Right renal cortex interstitium (tissue), 3 donors: Measurements from ENCODE around the gene SGCA. TPM values are rescaled to one million over a fixed set of nuclear protein-coding genes. Genes with fewer than 3 reads are reported as not detected.

Experiments
- DNase-seq, 3 donors: peaks; one replicate each; pipeline ENCODE4 v3.0.0-alpha.2; 2013; ENCODE audit warnings: low read depth in 3 of 3, low spot score in 2 of 3
- polyA plus RNA-seq, 3 donors: library from polyadenylated mRNA; unstranded; fragments of 120-200 nt; gene quantifications; one replicate each; pipeline ENCODE4 v1.2.1, GENCODE V29; 2013; ENCODE audit not compliant: insufficient read length in 3 of 3

The SGCA gene
- polyA plus RNA-seq, 3 donors, result 0.62 to 0.85 (median 0.83) TPM

GRCh38 chr17:50205963-50206505, 40.2 kb downstream of the SGCA start:
- DNase-seq, result no peak

DNA sequence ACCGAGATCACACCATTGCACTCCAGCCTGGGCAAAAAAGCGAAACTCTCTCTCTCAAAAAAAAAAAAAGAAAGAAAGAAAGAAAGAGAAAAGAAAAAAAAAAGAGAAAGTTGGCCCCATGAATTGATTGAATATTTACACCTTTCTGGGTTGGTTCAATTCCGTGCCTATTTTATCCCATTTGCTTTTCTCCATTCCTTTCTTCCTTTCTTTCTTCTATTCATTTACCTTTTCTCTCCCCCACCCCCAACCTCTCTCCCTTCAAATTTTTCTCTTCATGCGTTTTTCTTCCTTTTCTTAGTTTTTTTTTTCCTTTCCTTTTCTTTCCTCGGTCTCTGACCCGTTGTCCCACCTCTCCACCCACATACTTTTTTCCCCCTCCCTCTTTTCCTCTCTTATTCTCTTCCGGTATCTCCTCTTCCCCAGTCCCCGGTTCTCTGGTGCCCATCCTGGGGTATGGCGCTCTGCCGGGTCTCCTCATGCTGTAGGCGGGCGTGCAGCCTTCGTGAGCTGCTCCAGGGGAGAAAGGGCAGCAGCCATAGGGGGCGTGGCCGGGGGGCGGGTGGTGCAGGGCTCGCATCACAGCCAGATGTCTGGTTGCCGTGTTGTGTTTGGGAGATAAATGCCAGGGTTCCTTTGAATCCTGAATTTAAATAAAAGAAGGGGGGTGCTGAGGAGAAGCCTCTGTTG, 40.9 kb downstream of the SGCA start:
- no peak for DNase-seq

DNA sequence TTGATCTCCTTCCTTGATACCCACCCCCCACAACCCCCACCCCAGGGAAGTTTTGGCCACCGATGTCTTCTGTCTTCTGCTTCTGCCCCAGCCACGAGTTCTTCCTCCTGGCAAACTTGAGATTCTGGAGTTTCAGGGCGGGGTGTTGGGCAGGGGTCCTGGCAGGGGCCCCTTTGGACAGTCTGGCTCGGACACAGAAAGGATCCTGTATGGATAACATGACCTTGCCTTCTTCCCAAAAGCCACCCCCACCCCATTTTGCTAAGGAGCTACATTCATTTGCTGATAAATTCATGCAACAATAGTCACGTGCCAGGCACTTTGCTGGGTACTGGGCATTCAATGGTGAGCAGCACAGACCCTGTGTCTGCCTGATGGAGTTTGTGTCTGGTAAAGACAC, 41.5 kb downstream of the SGCA start:
- no peak for DNase-seq

GRCh38 chr17:50207792-50208567, 42.2 kb downstream of the SGCA start:
- DNase-seq, result no peak

GRCh38 chr17:50208611-50209061, 42.8 kb downstream of the SGCA start:
- DNase-seq, result no peak

- DNase-seq, result no peak
These were observed 43.3 kb downstream of the SGCA start for GRCh38 chr17:50209133-50209471.

- peak in 2 of 3 donors; percentile 82 to 83 for DNase-seq
These were observed 43.9 kb downstream of the SGCA start for GRCh38 chr17:50209472-50210239.

GRCh38 chr17:50210240-50211225, 44.7 kb downstream of the SGCA start:
- DNase-seq, result no peak

GRCh38 chr17:50211249-50212120, 45.7 kb downstream of the SGCA start:
- DNase-seq, result no peak

DNA sequence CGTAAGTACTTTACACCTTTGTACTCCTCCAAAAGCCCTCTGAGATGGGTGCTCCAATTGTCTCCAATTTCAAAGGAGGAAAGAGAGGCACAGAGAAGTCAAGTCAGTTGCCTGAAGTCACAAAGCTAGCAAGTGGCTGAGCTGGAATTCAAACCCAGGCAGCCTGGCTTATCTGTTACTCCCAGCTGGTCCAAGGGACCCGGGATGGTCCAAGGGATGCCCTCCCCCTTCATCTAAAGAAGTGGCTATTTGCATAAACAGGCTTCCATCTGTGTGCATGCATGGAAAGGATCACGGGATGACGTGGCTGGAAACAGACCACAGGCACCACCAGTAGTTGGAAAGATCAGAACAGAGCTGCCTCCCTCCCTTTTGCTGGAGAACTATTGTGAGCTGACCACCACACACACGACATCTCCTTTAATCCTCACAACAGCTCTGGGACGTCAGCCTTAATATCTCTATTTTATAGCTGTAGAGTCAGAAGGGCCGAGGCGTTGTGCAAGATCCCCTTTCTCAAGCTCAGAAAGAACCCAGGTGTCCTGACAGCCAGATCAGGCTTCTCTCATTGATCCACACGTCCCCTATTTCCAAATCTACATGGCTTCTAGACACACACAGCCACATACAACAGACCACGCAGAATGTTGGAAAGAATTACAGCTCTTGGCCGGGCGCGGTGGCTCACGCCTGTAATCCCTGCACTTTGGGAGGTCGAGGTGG, 46.5 kb downstream of the SGCA start:
- DNase-seq, result no peak

- DNase-seq, result no peak
These were observed 47.5 kb downstream of the SGCA start for GRCh38 chr17:50213026-50214022.

DNA sequence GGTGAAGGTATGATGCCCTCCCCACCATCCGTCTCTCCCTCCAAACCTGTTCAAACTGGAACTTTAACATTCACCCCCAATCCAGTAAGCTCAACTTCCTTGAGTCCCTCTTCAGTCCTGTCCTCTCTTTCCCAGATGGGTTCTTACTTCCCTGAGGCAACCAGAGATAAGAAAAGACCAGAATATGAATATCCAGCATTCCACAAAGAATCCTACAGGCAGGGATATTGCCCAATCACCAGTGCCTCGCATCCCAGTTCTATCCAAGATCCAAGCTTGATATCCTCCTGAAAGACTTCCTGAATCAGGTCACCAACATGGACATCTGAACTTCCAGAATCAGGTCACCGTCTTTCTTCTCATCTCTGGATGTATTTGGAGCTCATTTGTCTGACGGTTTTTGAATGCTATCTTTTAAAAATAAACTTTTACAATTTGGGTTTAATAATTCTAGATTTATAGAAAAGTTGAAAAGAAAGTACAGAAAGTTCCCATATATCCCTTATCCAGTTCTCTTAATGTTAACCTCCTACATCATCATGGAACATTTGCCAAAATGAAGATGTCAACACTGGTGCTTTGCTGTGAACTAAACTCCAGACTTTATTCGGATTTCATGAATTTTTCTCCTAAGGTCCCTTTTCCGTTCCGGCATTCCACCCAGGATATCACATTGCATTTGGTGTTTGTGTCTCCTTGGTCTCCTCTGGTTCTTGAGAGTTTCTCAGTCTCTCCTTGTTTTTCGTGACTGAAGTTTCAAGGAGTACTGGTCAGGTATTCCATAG, 49.4 kb downstream of the SGCA start:
- no peak for DNase-seq

DNA sequence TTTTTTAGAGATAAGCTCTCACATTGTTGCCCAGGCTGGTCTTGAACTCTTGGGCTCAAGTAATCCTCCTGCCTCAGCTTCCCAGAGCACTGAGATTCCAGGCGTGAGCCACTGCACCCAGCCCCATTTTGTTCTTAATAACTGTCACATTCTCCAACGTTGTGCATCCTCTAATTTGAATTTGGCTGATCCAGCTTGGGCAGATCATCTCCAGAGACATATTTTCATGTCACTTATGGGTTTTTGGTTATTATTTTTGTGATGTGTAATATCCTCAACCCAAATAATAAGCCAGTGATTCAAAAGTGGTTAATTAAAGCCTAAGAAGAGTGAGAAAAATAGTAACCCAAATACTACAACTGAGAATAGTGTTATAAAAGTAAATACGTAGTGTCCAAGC, 51.8 kb downstream of the SGCA start:
- no peak for DNase-seq

DNA sequence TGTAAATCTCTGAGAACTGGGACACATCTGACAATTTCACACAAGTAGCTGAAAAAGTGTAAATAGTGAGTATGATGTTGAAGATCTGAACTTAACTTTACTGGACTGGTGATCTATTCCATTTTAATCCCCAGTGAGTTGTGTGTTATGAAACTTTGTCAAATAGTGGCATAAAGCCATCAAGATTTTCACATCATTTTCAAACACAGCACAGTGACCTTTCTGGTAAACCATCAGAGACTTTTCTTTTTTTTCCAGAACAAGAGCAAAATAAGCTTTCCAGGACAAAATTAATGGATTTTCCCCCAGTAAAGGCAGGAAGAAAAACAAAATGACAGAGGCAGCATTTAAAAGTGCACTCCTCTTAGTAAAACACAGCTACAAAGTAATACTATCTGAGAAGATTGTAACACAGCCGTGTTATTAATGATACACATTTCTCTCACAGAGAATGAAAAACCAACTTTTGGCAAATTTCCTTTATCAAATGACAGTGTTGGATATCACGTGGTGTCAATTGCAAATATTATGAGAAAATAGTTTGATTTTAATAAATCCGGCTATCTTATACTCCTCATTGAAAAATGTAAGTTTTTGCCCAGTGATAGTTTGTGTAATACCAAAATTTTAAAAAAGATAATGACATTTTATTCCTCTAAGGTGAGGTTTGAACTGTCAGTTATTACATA, 52.4 kb downstream of the SGCA start:
- DNase-seq, result no peak

- no peak for DNase-seq
These were observed 53.0 kb downstream of the SGCA start for GRCh38 chr17:50218771-50219315.

- no peak for DNase-seq
These were observed 53.5 kb downstream of the SGCA start for GRCh38 chr17:50219342-50219741.
